Activated CD8-positive, alpha-beta memory T cell treated with anti-CD3 and anti-CD28 coated beads, Interleukin-2, amount 50 U/mL, for 24 hours (primary cell): ENCODE results near the gene ELK3.

Source experiments
- DNase-seq: peaks from one replicate; pipeline ENCODE4 v3.0.0-alpha.2; 2020; ENCODE audit errors: extremely low read depth

ELK3 gene

DNA sequence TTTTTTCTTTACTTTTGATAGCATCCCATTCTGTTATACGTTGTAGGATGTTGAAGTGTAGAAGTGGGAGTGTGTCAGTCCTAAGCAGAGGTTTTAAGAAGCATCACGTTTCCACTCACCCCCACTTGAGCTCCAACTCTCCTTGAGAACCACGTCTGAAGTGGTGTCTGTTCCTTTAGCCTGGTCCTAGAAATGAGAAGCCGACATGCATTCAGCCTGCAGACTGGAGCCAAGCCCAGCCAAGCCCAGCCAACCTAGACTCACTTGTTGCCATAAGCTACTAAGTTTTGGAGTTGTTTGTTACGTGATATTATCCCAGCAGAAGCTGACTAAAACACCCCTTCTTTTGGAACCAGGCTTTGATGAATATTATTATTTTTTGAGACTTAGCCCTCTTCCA, 4.4 kb upstream of the ELK3 start:
- no peak for DNase-seq

DNA sequence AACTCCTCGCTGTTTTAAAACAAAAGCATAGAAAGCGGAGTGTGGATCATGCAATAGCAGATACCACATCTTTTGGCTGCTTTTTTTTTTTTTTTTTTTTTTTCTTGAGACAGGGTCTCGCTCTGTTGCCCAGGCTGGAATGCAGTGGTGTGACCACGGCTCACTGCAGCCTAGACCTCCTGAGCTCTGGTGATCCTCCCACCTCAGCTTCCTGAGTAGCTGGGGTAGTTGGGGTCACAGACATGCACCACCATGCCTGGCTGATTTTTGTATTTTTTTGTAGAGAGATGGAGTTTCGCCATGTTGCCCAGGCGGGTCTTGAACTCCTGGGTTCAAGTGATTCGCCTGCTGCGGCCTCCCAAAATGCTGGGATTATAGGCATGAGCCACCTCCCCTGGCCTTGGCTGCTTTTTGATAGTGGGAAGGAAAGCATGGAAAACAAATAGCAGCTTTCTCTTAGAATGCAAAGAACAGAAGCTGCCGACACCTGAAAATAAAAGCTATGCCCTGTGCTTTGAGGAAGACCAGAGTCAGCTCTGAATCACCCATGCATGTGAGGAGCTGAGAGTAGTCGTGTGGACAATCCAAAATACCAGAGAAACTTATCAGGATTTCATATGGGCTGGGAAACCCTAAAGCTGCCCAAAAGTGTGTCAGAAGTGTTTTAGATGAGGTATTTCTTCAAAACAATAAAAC, 3.6 kb upstream of the ELK3 start:
- no peak for DNase-seq

DNA sequence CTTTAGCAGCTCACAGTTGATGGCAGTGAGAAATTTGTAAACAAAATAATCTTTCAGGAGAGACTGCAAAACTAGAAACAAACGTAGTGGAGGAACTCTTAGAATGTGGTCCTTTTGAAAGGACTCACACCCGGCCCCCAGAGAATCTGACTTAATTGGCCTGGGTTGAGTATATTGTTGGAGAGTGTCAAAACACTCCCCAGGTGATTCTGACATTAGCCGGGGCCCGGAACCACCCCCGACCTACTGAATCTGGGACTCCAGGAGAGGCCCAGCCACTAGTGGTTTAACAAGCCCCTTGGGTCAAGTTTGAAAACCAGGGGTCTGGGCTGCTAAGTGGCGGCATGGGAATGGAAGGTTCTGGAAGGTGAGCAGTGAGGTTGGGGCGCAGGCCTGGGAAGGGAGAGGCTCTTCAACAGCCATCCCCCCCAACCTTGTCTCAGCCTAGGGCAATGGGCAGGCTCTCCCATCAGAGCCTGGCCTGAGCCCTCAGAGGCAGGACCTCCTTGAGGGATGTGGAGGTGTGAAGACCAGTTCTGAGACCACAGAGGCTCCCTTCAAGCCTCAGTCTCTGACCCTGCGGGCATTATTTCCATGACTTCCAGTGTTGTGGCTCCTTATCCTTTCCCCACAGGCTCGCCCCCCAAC, 1.1 kb upstream of the ELK3 start:
- DNase-seq, result no peak

DNA sequence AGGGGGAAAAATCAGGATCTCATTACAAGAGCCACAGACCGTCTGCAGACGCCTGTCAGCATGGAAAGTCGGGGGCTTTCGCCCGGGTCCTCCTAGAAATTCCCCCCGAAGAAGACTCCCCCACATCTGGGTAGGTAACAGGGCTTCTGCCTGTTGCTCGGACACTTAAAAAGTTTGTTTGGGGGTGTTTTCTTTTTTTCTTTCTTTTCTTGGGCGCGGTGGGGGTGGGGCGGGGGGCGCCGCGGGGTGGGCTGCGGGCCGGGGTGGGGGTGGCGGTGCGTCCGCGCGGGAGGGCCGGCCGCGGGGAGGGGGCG, 358 bp downstream of the ELK3 start:
- no peak for DNase-seq

DNA sequence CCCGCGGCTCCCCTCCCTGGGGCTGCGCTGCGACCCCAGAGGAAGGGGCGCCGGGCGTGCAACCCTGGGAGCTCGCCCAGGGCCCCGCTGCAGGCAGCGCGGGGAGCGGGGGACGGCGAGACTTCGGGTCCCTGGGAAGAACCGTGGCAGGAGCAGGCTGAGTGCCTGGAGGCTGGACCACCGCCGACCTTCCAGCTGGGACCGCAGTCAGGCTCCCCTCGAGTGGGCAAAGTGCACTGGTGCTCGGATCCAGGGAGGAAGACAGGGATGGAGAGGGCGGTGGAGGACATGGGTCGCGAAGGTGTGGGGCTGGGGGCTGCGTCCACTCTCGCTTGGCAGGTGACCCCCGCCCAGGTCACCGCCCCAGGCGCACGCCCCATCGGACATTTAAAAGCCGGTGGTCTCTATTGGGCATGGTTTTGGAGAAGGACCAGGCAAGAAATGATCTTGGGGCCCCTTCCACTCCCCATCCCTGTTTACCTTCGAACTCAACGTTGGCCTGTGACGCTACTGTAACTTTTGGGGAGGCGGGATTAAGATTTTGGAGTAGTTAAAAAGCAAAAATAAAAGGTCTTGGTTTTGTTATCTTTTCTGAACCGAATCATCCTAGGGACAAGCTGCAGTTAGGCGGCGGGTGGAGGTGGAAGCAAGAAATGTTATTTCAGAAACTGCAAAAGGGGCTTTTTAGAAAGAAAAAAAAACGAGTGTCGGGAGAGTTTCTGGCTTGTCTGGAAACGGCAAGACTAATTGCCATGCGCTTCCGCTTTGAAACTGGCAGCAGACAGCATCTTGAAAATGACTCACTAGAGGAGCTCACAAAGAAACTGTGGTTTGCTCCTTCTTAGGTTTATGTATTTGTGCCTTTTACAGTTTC, 1.0 kb downstream of the ELK3 start:
- peak; percentile 61 for DNase-seq

DNA sequence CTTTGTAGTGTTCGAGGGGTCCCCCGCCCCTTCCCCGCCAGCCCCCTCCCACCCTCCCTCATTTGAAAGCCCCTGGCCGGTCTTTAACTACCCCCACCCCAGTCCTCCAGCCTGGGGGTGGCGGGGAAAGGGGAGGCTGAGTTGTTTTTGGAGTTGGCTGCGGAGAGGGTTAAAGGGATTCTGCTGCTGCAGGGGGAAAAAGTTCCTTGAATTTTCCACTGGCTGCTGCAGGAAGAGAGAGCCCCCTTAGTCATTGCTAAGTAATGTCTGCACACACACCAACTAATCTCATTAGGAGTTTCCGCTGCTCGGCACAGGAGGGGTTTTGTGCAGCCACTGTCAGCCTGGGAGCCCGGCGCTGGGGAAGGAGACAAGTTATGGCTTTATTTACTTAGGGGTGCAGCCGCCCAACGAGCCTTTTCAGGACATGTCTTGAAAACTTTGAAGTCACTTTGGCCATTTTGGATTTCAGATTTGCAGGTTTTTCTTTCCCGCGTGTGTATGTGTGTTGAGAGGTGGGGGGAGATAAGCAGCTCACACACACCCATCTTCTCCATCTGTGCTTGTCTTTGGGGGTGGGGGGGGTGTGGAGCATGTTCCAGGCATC, 1.8 kb downstream of the ELK3 start:
- no peak for DNase-seq

DNA sequence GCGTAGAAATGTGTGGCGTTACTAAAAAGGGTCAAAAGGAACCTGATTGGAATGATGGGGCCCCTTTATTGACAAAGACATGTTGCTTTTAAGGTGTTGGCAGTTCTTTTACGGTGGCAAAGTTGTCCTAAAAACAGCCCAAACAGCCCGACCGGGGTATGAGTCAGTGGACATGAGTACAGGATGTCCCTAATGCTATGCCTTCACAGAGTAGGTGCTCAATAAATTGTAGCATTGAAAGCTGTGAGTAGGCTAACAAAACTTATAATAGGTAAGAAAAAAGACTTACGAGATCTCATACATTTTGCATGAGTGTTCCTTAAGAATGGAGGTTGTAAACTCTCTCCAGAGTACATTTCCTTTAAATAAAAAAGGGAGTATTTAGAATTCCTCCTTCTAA, 2.6 kb downstream of the ELK3 start:
- DNase-seq, result no peak

DNA sequence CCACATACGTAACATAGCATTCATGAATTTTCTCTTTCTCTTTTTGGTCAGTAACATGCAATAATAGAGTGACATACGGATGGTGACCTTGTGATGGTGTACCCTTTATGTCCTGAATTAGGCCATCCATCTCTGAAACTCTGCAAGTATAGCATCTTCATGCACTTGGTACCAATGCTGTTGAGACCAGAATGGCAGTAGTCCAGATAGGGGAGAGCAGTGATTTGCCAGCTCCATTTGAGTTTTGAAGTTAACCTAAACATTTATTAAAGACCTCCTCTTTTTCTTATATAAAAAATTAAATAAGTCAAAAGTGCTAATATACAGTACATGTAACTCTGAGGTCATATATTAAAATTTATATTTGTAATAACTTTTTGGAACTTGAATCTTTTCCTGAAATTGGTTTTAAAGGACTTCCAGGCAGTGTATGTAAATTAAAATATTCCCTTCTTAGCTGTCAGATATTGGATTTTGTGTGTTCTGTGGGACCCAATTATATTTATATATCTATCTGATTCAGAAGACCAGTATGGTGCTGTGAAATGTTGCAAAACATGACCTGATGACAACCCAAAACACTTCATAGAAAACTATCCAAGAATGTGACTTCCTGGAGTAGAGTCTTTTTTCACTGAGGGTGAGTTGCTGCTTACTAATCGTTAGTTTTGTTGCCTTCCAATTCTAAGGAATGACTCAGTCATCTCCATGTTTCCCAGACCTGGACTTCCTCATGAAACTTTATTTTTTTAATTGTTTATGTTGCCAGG, 3.5 kb downstream of the ELK3 start:
- no peak for DNase-seq

DNA sequence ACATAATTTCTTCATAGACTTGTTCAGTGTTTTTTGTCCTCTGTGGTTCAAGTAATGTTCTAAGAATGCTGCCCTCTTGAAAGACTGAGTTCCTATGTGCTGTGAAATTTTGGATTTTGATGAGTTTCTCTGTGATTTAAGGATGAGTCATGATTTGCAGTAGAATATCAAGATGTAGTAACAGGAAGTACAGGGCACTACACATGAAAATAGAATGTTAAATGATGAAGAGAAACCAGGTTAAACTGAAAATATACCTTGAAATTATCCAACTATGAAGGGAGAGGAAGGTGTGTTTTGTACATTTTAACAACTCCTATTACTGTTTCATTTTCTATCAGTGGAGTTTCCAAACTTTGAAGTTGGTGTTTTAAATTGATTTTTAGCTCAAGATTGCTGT, 4.8 kb downstream of the ELK3 start:
- DNase-seq, result no peak

DNA sequence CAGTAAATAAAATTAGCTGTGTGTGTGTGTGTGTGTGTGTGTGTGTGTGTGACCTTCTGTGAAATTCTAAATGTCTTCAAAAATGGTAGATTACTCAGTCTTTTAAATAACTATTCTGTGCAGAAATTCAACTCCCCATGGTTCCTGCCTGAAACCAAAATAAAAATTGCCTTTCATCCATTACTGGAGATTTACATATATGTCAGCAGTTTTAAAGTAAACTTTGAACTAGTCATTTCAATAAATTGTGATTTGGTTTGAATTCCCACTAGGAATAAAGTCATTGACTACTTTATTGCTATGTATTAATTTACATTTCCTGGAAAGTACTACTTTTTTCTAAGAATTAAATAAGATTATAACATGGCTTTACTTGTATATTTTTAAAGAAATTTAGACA, 5.3 kb downstream of the ELK3 start:
- DNase-seq, result no peak

DNA sequence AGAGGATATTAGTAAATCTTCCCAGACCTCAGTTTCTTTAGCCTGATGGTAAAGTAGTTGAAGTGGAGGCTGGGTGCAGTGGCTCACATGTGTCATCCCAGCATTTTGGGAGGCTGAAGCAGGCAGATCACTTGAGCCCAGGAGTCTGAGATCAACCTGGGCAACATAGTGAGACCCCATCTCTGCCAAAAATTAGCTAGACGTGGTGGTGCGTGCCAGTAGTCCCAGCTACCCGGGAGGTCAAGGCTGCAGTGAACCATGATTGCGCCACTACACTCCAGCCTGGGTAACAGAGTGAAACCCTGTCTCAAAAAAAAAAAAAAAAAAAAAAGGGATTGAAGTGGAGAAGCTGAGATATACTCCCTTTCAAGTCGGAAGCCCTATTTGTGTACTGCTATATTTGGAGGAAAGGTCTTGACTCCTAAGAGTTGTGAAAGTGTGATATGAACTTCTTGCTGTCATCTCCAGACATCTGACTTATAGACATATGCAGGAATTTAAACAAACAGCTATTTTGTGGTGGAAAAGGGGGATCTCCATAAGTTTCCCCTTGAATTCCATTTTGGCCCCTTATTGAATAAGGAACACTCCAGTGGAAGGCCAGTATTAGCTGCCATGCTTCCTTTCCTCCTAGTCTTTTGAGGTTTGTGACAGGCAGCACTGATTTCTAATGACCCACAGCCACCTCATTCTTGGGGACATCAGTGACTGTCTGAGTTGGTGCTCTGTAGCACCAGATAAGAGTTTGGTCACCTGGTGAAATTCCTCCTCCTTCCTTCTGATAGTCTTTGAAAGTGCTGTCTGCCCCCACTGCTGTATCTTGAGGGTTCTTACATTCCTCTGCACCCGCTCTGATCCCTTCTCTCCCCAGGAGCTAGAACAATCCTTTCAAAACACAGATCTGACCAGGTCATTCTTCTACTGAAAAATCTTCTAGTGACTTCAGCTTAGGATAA, 7.4 kb downstream of the ELK3 start:
- no peak for DNase-seq

DNA sequence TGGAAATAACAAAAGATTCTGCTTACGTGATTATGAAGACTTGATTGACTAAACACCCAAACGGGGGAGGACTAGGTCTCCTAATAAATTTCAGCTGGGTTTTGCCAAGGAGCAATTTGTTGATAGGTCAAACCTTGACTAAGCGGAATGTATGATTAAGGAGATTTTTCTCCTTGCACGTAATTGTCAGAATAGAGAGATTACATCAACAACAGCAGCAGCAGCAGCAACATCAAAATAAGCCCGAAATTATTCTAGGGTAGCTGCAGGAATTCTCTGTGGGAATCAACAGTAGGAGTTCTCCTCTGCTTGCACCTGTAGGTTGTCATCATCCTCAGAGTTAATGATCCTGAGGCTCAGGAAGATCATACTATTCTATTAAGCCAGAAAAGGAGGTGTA, 10.2 kb downstream of the ELK3 start:
- DNase-seq, result no peak

DNA sequence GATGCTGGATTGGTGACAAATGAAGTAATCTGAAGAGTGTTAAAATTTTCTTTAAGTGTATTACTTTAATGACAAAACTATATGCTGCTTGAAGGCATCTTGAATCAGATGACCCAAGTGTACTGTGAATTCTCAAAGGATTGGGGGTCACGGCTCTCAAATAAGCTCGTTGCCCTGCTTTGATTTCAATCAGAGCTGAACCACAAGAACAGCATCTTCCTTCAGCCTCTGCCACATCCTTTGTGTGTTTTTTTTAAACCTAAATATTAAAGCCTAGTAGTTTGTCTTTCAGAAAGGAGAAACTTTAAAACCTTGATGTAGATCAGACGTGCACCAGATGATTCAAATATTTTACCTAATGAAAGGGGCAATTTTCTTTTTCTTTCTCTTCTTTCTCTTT, 11.7 kb downstream of the ELK3 start:
- no peak for DNase-seq

DNA sequence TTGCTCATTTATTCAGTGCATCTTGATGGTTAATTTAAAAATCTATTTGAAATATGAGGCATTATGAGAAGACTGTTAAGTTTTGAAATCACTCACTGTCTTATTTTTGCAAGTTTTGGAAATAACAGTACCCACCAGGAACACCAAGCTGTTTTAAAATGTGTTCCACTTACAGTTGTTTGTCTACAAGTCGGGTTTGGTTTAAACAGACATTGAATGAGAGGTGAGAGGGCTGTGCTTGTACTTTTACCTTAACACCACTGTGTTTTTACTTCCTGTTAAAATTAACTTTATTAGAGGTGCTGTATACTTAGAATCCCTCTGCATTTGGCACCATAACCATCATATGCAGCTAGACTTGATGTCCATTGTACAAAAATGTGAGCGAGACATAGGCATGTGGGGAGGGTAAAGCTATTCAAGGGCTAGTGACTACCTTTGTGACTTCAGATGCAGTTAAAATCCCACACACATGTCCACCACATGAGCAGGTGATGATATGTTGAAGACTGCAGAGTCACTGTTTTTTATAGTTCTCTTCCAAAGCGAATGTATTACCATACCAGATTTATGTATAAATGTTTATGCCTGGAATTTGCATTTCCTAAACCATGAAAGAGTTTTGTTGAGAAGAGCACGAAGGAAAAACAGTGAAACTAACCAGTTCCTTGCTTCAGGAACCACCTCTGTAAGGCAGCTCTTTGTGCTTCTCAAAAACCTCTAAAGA, 12.9 kb downstream of the ELK3 start:
- no peak for DNase-seq

DNA sequence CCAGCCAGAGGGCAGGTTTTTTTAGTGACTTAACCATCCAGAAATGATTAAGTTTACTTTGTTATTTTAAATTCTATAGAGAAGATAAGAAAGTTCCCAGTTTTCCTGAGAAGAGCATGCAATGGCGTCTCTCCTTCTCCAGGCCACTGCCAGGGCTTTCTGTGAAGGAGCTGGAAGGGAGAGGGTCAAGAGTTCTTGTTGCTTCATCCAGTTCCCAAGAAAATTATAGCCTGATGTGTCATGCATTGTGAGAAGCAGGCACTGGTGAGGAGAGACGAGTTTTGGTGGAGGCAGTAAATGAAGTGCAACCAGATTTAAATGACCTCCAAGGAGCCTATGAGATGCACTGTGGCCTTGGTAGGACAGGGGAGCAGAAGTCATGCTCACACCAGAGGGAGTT, 14.2 kb downstream of the ELK3 start:
- no peak for DNase-seq

DNA sequence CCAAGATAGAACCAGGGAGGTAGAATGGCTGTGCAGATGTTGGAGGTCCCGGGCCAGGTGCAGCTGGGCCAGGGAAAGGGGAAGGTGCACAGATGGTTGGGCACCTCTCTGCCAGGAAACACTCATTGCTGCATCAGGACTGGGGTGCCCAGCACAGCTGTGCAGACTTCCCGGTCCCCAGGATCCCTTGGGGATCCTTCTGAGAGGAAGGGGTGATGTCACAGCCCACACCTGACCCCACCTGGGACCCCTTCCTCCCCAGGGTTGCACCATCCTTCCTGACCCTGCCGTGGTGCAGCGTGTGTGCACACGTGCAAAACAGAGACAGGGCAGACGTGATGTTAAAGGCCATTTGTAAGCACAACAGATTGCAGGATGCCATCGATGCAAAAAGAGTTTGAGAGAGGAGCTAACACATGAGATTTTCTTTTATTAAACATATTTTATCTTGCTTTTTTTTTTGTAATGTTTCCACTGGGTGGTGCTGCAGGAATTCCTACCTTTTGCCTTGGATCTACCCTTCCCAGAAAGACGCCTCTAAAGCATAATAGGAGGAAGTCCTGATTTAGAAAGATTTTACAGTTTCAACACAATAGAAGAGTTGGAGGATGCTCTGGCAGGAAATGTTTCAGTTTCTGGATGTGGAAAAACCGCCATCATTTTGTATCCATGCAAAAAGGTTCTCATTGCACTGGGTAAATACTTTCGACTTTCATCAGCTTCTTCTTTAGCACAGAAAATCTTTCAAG, 14.8 kb downstream of the ELK3 start:
- DNase-seq, result no peak

DNA sequence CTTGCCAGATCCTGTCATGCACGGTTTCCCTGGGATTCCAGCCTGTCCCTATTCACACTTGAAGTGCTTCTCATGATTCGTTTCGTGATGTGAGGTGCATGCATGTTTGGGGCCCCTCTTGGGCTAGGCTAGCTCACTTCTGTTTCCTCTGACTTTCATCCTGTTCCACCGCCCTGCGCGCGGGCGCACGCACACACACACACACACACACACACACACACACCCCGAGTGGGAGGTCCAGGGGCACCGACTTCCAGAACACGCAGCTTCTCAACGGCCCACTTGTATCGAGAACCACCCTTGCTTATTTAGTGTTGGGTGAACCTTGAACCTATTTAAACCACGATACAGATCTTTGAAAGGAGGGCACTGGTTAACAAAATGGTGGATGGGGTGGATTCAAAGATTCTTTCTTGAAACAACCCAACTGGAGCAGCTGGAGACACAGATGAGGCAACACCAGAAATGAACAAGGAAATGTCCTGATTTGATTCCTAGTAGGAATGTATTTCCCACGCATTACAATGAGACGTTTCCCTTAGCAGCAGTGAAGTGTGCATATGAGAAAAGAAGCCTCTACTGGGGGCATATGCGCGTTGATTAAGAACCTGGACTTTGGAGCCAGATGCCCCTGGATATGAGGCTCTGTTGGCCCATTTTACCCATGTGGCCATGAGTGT, 16.3 kb downstream of the ELK3 start:
- no peak for DNase-seq

DNA sequence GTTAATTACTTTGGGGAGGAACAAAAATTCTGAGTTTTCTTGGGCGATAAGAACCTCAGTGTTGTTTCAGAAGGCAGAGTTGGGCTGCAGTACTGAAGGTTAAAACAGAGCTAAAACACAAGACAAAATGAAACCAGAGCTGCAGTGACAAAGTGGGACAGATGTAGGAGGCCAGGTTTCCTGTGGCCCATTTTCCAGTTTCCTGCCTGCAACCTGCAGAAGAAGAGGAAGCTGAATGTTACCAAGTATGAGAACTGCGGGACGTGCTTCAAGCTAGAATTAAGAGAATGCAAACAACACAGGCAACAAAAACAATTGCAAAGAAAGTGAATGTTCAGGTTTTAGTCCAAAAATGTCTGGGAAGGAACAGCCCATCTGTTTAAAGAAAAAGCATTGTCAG, 17.8 kb downstream of the ELK3 start:
- no peak for DNase-seq
